ENCODE measurements around the gene TBC1D22A.

The TBC1D22A gene

DNA sequence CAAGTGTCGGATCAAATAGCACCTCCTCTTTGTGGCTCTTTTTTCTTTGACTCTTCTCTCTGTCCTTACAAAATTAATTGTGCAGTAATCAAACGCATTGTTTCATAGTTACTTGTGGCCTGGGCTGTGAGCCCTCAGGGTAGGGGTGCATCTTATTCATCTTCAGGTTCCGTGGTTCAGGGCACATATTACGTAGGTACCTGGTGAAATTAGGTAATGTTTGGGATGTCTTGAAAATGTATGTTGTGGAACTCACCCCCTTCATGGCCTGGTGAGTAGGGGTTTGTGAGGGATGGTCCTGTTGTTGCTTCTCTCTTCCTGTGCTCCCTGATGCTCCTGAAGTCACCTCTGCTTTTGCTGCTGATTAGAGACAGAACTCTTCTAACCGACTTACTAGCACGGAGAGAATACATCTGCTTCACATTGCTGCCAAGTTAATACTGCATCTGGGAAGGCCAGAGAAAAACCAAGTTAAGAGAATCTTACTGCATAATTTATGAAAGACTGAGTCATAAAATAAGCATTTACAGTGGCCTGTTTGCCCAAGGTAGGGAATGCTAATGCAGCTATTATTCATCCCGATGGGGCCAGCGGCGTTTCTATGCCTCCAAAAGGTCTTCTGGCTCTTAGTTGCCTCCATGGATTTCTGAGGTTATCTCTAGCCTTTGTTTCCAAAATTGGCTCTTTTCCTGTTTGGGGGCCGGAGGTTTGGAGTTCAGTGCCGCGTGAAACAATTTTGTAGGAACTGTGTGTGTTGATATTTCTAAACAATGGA, 66.9 kb downstream of the TBC1D22A start:
- no peak overlapping the region for H3K4me3 ChIP-seq (ENCODE audit: low read length)
- no peak for TF ChIP-seq CTCF (IDR thresholded peaks at IDR 0.05; ENCODE audit: insufficient read depth, low read depth, low read length, missing control alignments)
- DNase-seq (ENCODE audit: low read depth): peak; percentile 89

DNA sequence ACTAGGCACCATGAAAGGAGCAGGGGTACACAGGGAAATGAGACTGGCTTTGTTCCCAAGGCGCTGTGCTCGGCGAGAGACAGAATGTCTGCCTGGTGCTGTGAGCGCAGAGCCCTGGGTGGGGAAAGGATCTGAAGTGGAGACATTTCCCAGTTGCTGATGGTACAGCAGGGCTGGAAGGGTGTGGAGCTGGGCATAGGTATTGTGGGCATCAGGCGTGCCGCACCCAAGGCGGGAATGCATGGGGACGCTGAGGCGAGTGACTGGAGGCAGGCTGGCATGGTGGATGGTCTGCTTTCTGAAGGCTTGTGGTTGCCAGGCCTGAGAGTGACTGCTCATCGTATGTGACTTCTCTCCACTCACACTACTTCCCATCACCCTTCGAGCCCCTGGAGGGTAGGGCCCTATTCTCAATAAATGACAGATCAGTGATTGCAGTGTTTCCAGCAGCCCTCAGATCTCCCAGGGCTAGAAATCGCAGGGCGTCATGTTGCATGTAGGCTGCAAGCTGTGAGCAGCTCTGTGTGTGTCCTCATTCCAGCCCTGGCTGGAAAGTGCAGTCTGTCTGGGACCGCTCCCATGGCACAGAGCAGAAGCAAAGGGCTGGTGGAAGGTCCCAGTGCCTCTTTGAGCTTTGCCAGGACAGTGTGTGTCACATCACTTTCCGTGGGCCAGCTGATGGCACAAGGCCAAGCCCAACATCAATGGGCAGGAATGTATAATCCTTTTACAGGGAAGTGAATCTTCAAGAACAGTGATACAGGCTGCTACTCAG, 67.7 kb downstream of the TBC1D22A start:
- TF ChIP-seq CTCF (IDR thresholded peaks at IDR 0.05; ENCODE audit: insufficient read depth, low read depth, low read length, missing control alignments): no peak
- no peak overlapping the region for H3K4me3 ChIP-seq (ENCODE audit: low read length)
- DNase-seq (ENCODE audit: low read depth): peak; percentile 68

GRCh38 chr22:46830841-46831240, 68.4 kb downstream of the TBC1D22A start:
- no peak overlapping the region for H3K4me3 ChIP-seq (ENCODE audit: low read length)
- DNase-seq (ENCODE audit: low read depth): peak; percentile 27
- TF ChIP-seq CTCF (IDR thresholded peaks at IDR 0.05; ENCODE audit: insufficient read depth, low read depth, low read length, missing control alignments): no peak

DNA sequence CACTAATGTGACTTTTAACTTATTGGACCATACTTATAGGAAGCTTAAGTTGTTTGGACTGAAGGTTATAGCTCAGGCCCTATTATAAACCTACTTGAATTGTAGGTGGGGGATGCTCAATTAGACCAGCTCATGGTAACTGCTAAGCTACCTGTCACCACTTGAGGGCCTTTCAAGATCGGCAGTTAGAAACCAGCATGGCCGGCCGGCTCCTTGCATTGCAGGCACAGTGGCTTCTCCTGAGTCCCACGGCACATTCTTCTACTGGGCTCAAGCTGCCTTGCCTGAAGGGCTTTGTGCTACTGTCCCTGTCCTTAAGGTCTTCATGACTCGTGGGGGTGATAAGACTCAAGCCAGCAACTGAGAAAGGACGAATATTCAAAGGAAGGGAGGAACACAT, 70.8 kb downstream of the TBC1D22A start:
- DNase-seq (ENCODE audit: low read depth): peak; percentile 64
- H3K4me3 ChIP-seq (ENCODE audit: low read length): no peak overlapping the region
- peak; percentile 56 for TF ChIP-seq CTCF (IDR thresholded peaks at IDR 0.05; ENCODE audit: insufficient read depth, low read depth, low read length, missing control alignments)

GRCh38 chr22:46834021-46834737, 71.7 kb downstream of the TBC1D22A start:
- DNase-seq (ENCODE audit: low read depth): no peak
- no peak overlapping the region for H3K4me3 ChIP-seq (ENCODE audit: low read length)
- TF ChIP-seq CTCF (IDR thresholded peaks at IDR 0.05; ENCODE audit: insufficient read depth, low read depth, low read length, missing control alignments): no peak

- no peak for TF ChIP-seq CTCF (IDR thresholded peaks at IDR 0.05; ENCODE audit: insufficient read depth, low read depth, low read length, missing control alignments)
- no peak overlapping the region for H3K4me3 ChIP-seq (ENCODE audit: low read length)
- no peak for DNase-seq (ENCODE audit: low read depth)
Measured at GRCh38 chr22:46835288-46835687, 72.8 kb downstream of the TBC1D22A start.

Measured in epithelial cell of esophagus (primary cell).